NOMO-1 (cell line): Measurements from ENCODE around the gene DNAJA3.
A peak's percentile ranks its signal among the peaks of the same experiment; 100 is the strongest.

ENCODE experiments used
- DNase-seq, 2 experiments: peaks; one replicate each; lab custom pipeline; 2025; ENCODE audit not compliant: unreplicated experiment in 2 of 2; lab: John Stamatoyannopoulos, UW

Gene DNAJA3

GRCh38 chr16:4468972-4469371 is 43.3 kb downstream of the DNAJA3 start:
- DNase-seq: no peak

- DNase-seq: no peak
Observed at GRCh38 chr16:4471869-4472268, 46.2 kb downstream of the DNAJA3 start.

GRCh38 chr16:4472880-4473279 is 47.2 kb downstream of the DNAJA3 start:
- DNase-seq: no peak

GRCh38 chr16:4474192-4474961 is 48.7 kb downstream of the DNAJA3 start, which contains the start of gene NMRAL1:
Gene NMRAL1 (minus strand): TSS chr16:4474625. CDS start chr16:4474132, 493 bp downstream.
- DNase-seq: peak; percentile 91 to 95

- peak; percentile 88 to 95 for DNase-seq
Observed at GRCh38 chr16:4475880-4476788, 50.5 kb downstream of the DNAJA3 start, which contains the start of gene HMOX2. Gene HMOX2 (plus strand): TSS chr16:4476398. CDS start chr16:4505525, 29,127 bp downstream.

- peak; percentile 46 for DNase-seq
Observed at GRCh38 chr16:4477966-4478365, 52.3 kb downstream of the DNAJA3 start.

- DNase-seq: no peak
Observed at GRCh38 chr16:4481526-4481925, 55.9 kb downstream of the DNAJA3 start.

GRCh38 chr16:4481963-4482362 is 56.3 kb downstream of the DNAJA3 start:
- DNase-seq: no peak

- no peak for DNase-seq
Observed at GRCh38 chr16:4486126-4486893, 60.6 kb downstream of the DNAJA3 start.

GRCh38 chr16:4487955-4488498 is 62.4 kb downstream of the DNAJA3 start:
- no peak for DNase-seq

GRCh38 chr16:4488499-4488967 is 62.9 kb downstream of the DNAJA3 start:
- no peak for DNase-seq

- no peak for DNase-seq
Observed at GRCh38 chr16:4489030-4489429, 63.4 kb downstream of the DNAJA3 start.

- no peak for DNase-seq
Observed at GRCh38 chr16:4491898-4492297, 66.2 kb downstream of the DNAJA3 start.

- no peak for DNase-seq
Observed at GRCh38 chr16:4494746-4495490, 69.2 kb downstream of the DNAJA3 start.

GRCh38 chr16:4495766-4496165 is 70.1 kb downstream of the DNAJA3 start:
- DNase-seq: no peak

GRCh38 chr16:4496305-4496704 is 70.6 kb downstream of the DNAJA3 start:
- DNase-seq: no peak

GRCh38 chr16:4498546-4499195 is 73.0 kb downstream of the DNAJA3 start:
- DNase-seq: no peak

- no peak for DNase-seq
Observed at GRCh38 chr16:4499196-4499555, 73.5 kb downstream of the DNAJA3 start.

GRCh38 chr16:4500272-4500671 is 74.6 kb downstream of the DNAJA3 start:
- DNase-seq: no peak
